Mucosa of gallbladder (tissue), 1 donor: ENCODE measurements around the gene PRUNE2. TPM values are rescaled to one million over a fixed set of nuclear protein-coding genes. Genes with fewer than 3 reads are reported as not detected.

Experiments
- DNase-seq: peaks from one replicate; pipeline ENCODE4 v3.0.0-alpha.2; 2020; ENCODE audit warnings: low spot score
- total RNA-seq: library from RNA; stranded (reverse); gene quantifications from one replicate; pipeline ENCODE4 v1.2.1, GENCODE V29; 2021
- donor health status: DM: no; HTN: no; CAD: no.

Gene PRUNE2
- total RNA-seq, 1 donor from 2014 or later: 91.7 TPM

GRCh38 chr9:76902395-76902794, 3.5 kb downstream of the PRUNE2 start:
- DNase-seq: no peak

GRCh38 chr9:76901801-76902200, 4.1 kb downstream of the PRUNE2 start:
- DNase-seq: no peak

GRCh38 chr9:76900884-76901440, 5.0 kb downstream of the PRUNE2 start:
- no peak for DNase-seq

DNA sequence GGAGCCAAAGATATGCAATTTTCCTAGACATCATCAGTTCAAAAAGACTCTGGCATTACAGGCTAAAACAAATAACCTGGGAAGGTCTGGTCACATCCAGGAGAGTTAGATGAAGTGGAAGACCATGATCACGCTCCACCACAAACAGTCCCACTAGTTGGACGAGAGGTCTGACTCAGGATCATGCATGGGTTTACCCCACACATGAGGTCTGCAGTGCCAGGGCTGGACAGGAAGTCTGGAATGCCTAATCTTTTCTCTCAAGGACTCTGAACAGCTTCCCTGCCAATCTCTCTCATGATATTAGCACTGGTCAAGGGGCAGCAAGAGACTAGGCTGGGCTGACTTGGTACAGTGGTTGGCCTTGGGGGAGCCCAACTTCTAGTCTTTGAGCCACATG, 7.1 kb downstream of the PRUNE2 start:
- no peak for DNase-seq

DNA sequence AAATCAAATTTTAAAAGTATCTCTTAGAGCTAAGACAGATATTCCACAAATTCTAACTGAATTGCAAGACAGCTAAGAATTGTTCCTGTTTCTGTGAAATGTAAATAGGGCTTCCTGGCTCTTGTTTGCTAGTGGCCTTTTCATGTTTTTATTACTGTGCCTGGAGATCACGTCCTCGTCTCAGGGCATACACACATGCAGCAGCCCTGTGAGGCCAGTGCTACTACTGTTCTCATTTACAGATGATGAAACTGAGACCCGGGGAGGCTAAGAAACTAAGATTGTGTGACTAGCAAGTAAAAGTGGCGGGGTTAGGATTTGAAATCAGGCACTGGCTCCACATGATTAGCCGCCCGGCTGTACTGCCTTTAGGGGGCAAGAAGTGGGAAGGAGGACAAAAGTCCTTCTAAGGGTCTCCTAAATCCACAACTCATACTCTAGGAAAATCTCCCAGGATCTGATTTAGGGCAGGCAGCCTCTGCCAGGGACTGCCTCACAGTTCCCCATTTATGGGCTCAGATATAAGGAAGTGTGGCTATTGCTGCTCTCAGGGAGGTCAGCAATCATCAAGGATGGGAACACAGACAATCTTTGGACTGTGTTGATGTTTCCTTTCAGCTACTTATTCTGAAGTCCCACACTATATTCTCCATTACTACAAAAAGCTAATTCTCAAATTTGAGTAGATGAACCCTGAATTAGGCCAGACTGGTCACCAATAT, 7.9 kb downstream of the PRUNE2 start:
- DNase-seq: no peak

DNA sequence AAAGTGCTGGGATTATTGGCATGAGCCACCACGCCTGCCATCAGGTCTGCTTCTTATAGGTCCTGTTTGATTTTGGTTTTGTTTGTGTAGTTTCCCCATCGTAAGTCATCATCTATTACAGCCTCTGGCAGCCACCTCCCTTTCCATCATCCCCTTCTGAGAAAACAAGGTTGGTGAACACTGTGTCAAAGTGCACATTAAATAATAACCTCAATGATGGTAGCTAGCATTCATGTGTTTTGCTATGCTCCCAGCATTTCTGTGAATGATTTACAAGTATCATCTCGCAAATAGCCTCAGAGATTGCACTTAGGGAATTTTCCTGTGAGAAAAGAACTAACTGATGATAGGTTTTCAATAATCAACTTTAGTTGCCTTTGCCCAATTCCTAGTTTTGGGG, 9.9 kb downstream of the PRUNE2 start:
- no peak for DNase-seq

DNA sequence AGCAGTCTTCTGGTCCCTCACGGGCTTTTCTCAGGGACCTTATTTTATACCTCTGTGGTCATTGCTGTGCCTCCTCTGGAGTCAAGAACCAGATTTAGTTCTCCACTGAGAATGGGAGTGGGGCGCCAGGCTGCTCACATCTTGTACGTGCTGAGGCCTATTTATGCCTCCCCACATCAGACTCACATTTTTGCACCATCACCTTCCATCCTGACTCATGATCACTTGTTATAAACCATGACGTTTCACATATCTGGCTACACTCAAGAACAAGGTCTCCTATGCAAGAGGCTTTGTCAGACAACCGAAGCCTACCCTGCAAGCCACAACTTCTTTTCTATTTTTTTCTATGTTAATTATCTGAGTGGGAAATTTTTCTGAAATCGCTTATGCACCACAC, 10.7 kb downstream of the PRUNE2 start:
- no peak for DNase-seq

DNA sequence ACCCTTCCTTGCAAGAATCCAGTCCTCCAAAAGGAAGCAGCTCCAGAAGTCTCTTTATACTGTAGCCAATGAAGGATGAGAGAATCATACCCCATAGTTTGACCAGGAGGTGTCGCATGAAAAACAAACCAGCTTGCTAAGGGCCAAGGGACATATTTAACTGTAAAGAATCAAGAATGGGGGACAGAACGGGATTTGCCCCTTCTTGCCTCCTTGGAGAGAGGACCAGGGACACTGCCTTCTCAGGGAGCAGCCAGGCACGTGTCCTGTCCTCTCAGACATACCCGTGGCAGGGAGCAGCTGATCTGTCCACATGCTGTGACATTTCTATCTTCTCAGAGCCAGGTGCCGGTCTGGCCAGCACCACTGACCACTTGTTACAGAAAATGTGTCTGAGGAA, 11.7 kb downstream of the PRUNE2 start:
- DNase-seq: no peak

- no peak for DNase-seq
These were observed 12.4 kb downstream of the PRUNE2 start for GRCh38 chr9:76893395-76893932.

GRCh38 chr9:76891874-76892273, 14.0 kb downstream of the PRUNE2 start:
- DNase-seq: no peak

- DNase-seq: no peak
These were observed 14.6 kb downstream of the PRUNE2 start for GRCh38 chr9:76891279-76891678.

DNA sequence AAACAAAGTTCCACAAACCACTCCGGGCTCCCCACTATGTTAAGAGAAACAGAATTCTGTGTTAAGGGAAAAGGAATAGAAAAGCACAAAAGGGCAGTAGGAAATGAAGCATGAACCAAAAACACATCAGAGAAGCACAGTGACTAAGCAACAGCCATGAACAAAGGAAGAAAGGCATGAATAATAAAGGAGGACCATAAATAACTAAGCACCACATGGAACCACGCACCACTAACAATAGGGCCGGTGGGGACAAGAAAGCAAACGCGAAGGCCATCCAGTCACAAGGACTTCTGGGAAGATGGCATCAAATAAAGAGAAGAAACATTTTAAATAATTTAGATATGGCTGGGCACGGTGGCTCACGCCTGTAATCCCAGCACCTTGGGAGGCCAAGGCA, 18.0 kb downstream of the PRUNE2 start:
- no peak for DNase-seq

- no peak for DNase-seq
These were observed 18.7 kb downstream of the PRUNE2 start for GRCh38 chr9:76887003-76887821.

DNA sequence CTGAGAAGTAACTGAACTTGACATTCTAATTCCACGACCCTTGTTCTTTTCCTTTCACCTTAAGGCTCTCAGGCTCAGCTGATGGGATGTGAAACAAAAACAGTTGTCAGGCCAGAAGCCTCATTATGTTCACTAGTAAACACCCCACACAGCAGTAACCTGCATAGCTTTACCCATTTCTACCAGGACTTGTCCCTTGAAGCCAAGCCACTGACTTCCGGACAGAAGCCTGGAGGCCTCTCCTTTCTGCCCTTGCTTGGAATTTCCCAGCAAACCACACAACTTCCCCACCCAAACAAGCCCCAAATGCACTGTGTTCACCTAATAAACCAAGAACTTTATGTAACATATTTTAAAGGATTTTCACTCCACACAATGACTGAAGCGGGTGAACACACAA, 19.6 kb downstream of the PRUNE2 start:
- DNase-seq: no peak

DNA sequence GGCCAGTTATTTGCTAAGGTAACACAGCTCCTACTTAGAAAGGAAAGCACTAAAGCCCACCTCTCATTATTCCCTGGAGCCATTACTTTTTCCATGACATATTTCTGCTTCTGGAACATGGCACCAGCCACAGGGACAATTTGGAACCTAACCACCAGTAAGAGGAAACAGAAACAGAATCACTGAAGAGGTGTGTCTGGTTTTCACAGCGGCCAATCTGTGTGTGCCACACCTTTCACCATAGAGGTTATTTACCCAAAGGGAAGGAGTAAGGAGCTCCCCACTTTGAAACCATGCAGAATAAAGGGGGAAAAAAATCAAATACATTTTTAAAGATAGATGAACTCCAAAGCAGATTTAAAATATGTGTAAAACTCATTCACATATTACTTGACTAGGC, 21.1 kb downstream of the PRUNE2 start:
- DNase-seq: no peak

DNA sequence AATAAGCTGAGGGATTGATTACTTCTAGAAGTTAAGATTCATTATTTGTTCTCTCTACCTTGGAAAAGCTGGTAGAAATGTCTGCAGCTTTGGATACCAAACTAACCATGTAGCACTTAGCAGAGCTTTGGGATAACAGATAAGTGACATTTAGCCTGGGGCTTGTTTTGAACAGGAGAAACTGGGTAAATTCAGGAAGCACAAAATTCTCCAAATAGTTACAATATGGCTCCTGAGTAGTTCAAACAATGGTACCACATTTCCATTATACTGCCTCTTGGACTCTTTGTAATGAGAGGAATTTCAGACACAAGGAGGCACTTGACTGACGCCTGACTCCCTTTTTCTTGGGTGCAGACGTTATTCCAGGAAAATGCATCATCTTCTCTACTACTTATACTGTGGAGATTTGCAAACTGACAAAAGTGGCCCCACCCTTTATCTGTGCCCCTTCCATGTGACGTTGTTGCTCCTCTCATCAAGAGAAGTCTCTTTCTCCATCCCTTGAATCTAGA, 22.5 kb downstream of the PRUNE2 start:
- no peak for DNase-seq

DNA sequence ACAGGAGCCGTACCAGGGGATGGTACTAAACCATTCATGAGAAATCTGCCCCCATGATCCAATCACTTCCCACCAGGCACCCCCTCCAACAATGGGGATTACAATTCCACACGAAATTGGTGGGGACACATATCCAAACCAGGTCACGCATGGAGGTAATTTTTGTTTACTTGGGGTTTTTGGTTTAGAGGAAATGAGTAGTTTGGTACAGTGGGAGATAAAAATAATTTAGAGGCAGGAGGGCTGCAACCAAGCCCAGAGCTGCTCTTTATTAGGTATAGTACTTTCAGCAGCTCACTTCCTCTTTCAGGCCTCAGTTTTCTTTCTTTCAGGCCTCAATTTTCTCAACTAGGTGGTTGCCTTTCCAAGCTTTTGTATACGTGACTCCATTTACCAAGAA, 23.2 kb downstream of the PRUNE2 start:
- DNase-seq: no peak

DNA sequence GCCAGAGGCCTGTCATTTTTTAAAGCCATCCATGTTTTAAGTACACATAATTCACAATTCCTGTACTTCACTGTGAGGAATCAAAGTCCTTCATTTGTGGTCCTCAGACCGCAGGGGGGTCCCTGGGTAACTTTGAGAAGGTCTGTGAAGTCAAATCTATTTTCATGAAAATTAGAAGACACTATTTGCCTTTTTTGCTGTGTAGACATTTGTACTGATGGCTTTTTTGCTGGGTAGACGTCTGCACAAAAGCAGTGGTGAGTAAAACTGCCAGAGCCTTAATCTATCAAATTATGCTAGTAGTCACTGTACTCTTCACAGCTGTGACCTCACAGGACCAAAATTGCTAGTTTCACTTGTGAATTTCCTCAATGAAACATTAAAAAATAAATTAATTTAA, 25.7 kb downstream of the PRUNE2 start:
- no peak for DNase-seq

DNA sequence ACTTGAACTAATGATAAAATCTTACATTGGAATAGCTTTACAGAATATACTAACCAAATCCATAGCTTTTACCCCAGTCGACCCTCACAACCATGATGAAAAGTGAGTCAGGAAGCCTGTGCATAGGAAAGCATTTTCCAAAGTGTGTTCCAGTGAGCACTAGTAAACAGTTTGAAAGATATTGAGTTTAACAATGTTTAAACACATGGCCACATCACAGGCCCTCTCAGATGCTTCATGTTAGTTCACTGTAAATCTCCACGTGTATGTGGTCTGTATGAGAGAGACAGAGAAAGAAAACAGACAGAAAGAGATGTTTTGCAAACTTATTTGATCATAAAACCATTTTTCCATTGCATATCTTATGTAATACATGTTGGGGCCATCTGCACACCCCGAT, 27.0 kb downstream of the PRUNE2 start:
- no peak for DNase-seq

DNA sequence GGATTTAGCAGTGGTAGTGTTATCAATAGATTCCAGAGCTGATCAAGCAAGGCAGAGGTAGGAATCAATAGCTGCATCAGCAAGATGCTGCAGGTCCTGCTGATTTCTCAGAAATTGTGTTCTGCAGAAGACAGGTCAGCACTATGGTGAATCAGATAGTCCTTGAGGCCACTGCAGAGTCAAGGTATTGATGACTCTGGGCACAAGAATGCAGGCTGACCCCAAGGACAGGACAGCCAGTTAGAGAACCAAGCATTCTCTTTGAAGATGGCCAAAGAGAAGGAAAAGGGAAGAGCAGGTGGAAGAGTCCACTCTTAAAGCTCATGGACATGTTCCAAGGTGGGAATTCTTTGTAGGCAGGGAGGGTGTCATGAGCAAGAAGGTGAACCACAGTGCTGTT, 28.0 kb downstream of the PRUNE2 start:
- no peak for DNase-seq

DNA sequence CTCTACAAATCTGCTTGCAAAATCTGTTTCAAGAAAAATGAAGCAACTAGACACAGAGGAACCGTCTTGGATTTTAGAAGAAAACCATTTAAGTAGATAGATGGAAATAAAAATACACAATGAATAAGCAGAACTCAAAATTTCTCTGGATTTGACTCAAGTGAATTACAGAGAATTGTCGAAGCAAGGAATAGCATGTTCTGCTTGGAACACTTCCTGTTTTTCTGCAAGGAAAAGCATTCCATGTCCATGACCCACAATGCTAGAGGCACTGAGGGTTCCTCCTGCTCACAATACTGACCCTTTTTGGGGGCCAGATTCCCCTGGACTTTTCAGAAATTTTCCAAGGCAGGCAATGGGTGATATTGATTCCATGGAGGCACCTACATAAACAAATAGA, 29.8 kb downstream of the PRUNE2 start:
- no peak for DNase-seq

- DNase-seq: no peak
These were observed 32.1 kb downstream of the PRUNE2 start for GRCh38 chr9:76873821-76874220.
